ENCODE results near the gene TRIAP1. TPM values are rescaled to one million over a fixed set of nuclear protein-coding genes. Genes with fewer than 3 reads are reported as not detected.

Gene TRIAP1
- total RNA-seq = 10 to 100 TPM; 15.9 to 24.0 (median 21.5) TPM
- 18.8 TPM for total RNA-seq (2013)
- 14.5 to 61.7 (median 25.7) reads per million in 29 experiments for total RNA-seq

- ATAC-seq (replicated peaks in 1 of 4) = peak; percentile 95 to 97 (median 96)
- Mint-ChIP-seq H3K9me3 (no peaks in the 10 kb centered on the region), H3K36me3 (peaks cover 17% of the 10 kb centered on the region), H3K4me3 (peak within 1 kb of the TSS; percentile 97 to 98 (median 98)), H3K4me1 (peaks cover 34 to 44% (median 38%) of the 10 kb centered on the region in 3 donors), H3K27ac (peak within 1 kb of the TSS; percentile 90 to 96), H3K27me3 (no peaks in the 10 kb centered on the region)
- Histone ChIP-seq H3K27me3 (replicated peaks in 1 of 2; ENCODE audit: control insufficient read depth in 2 of 2, extremely low read depth in 1 of 2, insufficient read depth in 2 of 2, low read length in 1 of 2) (no peaks in the 10 kb centered on the region), H3K4me3 (ENCODE audit: control insufficient read depth in 1 of 2, extremely low read depth in 1 of 2, low read length in 1 of 2) (peak within 1 kb of the TSS; percentile 92 to 99), H3K36me3 (ENCODE audit: control insufficient read depth in 2 of 2, extremely low read depth in 1 of 2, insufficient read depth in 1 of 2, low read length in 1 of 2) (peaks cover 2 to 26% of the 10 kb centered on the region in 2 donors), H3K9me3 (no peaks in the 10 kb centered on the region), H3K4me1 (ENCODE audit: control insufficient read depth in 1 of 2, extremely low read depth in 1 of 2, insufficient read depth in 2 of 2, low read length in 2 of 2) (peaks cover 13 to 31% of the 10 kb centered on the region in 2 experiments), H3K27ac (ENCODE audit: low read length) (peak within 1 kb of the TSS; percentile 79)
- under 1% methylated on average over 66 of the region's 73 CpGs for WGBS (ENCODE audit: insufficient coverage)
- ChIA-PET CTCF (interaction anchor here in 1 of 2 donors (0.8 kb wide), 1 partner anchor 135 kb away, joined by 5 read pairs; the partner anchor contains the start of gene POP5), POLR2A (interaction anchor here in 1 of 2 donors (0.5 kb wide), 1 partner anchor 39 kb away, joined by 6 read pairs; no protein-coding TSS in a partner anchor)
- peak; percentile 68 to 94 (median 83) for DNase-seq
These were observed at the start of gene TRIAP1, which contains the start of gene GATC for GRCh38 chr12:120445911-120446843. TSS of gene TRIAP1 (minus strand) at chr12:120446384. CDS start at chr12:120446372, 12 bp downstream. TSS of gene GATC (plus strand) at chr12:120446444. CDS start at chr12:120446481, 37 bp downstream.

DNA sequence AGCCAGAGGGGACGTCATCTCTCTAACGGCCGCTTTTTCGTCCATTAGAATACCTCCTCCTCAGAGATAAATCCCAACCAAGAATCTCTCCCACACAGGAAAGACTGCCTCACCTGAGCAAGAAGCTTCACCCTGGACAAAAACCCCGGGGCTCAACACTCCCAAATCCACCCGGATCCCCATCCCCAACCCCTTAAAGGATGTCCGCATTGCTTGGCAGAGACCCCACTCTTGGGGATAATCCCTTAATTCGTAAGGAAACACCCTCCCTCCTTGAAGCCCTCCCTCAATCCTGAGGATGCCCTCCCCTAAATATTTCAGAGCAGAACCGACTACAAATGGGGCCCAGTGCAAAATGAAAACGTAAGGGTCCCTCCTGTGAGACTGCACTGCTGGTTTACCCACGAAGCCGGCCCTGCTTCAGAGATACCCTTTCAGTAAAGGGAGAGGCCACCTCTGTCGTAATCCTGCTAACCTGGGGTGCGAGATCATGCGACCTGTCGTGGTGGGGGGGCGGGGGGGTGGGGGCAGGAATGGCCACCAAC is 49.1 kb upstream of the TRIAP1 start:
- peaks cover 10% of the 10 kb centered on the region for H3K36me3 Mint-ChIP-seq
- H3K4me1 ChIP-seq (ENCODE audit: control insufficient read depth in 1 of 2, extremely low read depth in 1 of 2, insufficient read depth in 2 of 2, low read length in 2 of 2) = peaks cover 15 to 16% of the 10 kb centered on the region in 2 experiments
- H3K4me3 ChIP-seq (ENCODE audit: control insufficient read depth in 1 of 2, extremely low read depth in 1 of 2, low read length in 1 of 2) = peak overlapping the region; percentile 83 to 97
- no peaks in the 10 kb centered on the region for H3K27me3 ChIP-seq (replicated peaks in 1 of 2; ENCODE audit: control insufficient read depth in 2 of 2, extremely low read depth in 1 of 2, insufficient read depth in 2 of 2, low read length in 1 of 2)
- 63% methylated on average over 12 of the region's 17 CpGs for WGBS (ENCODE audit: insufficient coverage)
- H3K27ac ChIP-seq (ENCODE audit: low read length) = peak overlapping the region; percentile 63
- no peaks in the 10 kb centered on the region for H3K27me3 Mint-ChIP-seq
- peak overlapping the region; percentile 21 to 68 for H3K27ac Mint-ChIP-seq
- ChIA-PET CTCF (interaction anchor here in 1 of 2 donors (0.6 to 1.6 kb wide), 3 partner anchors 26 to 169 kb away, joined by 3 to 9 read pairs (median 5); partner anchors contain the start of gene SRSF9), POLR2A (interaction anchor here (0.5 to 2.1 kb wide), 6 partner anchors 10 to 294 kb away, joined by 3 to 6 read pairs (median 3); partner anchors contain the start of genes COQ5 (in 1 of the 2) and RPLP0 (in 1 of the 2))
- peaks cover 0 to 6% of the 10 kb centered on the region in 2 donors for H3K36me3 ChIP-seq (ENCODE audit: control insufficient read depth in 2 of 2, extremely low read depth in 1 of 2, insufficient read depth in 1 of 2, low read length in 1 of 2)
- ATAC-seq (replicated peaks in 1 of 4) (peak in 3 of 4 experiments; percentile 1 to 3 (median 1)), DNase-seq (peak in 2 of 35 experiments; percentile 3 to 4)
- peaks cover 24 to 33% (median 25%) of the 10 kb centered on the region in 3 donors for H3K4me1 Mint-ChIP-seq
- H3K9me3 ChIP-seq = no peaks in the 10 kb centered on the region
- H3K4me3 Mint-ChIP-seq = peak overlapping the region; percentile 88 to 96 (median 91)
- H3K9me3 Mint-ChIP-seq = no peaks in the 10 kb centered on the region

GRCh38 chr12:120490833-120491512 is 44.8 kb upstream of the TRIAP1 start:
- Mint-ChIP-seq H3K9me3 (no peaks in the 10 kb centered on the region), H3K36me3 (no peaks in the 10 kb centered on the region), H3K4me3 (no peak overlapping the region), H3K27me3 (no peaks in the 10 kb centered on the region), H3K4me1 (peaks cover 5 to 10% (median 10%) of the 10 kb centered on the region in 3 donors), H3K27ac (no peak overlapping the region)
- Histone ChIP-seq H3K27me3 (replicated peaks in 1 of 2; ENCODE audit: control insufficient read depth in 2 of 2, extremely low read depth in 1 of 2, insufficient read depth in 2 of 2, low read length in 1 of 2) (no peaks in the 10 kb centered on the region), H3K36me3 (ENCODE audit: control insufficient read depth in 2 of 2, extremely low read depth in 1 of 2, insufficient read depth in 1 of 2, low read length in 1 of 2) (no peaks in the 10 kb centered on the region), H3K27ac (ENCODE audit: low read length) (no peak overlapping the region), H3K4me3 (ENCODE audit: control insufficient read depth in 1 of 2, extremely low read depth in 1 of 2, low read length in 1 of 2) (no peak overlapping the region), H3K9me3 (no peaks in the 10 kb centered on the region), H3K4me1 (ENCODE audit: control insufficient read depth in 1 of 2, extremely low read depth in 1 of 2, insufficient read depth in 2 of 2, low read length in 2 of 2) (peaks cover 4 to 6% of the 10 kb centered on the region in 2 experiments)
- ChIA-PET POLR2A (interaction anchor here in 1 of 2 donors (0.6 kb wide), 1 partner anchor 538 kb away, joined by 3 read pairs; no protein-coding TSS in a partner anchor), CTCF (interaction anchor here in 1 of 2 donors (0.6 kb wide), 1 partner anchor 619 kb away, joined by 3 read pairs; no protein-coding TSS in a partner anchor)
- no peak for ATAC-seq (replicated peaks in 1 of 4)
- no peak for DNase-seq
- WGBS (ENCODE audit: insufficient coverage) = no CpG with 5 or more reads among the region's 2 CpGs

GRCh38 chr12:120490325-120490724 is 44.1 kb upstream of the TRIAP1 start:
- no CpG with 5 or more reads among the region's 5 CpGs for WGBS (ENCODE audit: insufficient coverage)
- Mint-ChIP-seq H3K36me3 (no peaks in the 10 kb centered on the region), H3K27ac (no peak overlapping the region), H3K4me1 (peaks cover 0 to 7% (median 6%) of the 10 kb centered on the region in 3 donors), H3K4me3 (no peak overlapping the region), H3K9me3 (no peaks in the 10 kb centered on the region), H3K27me3 (no peaks in the 10 kb centered on the region)
- CTCF ChIA-PET = no interaction called here
- POLR2A ChIA-PET = no interaction called here
- no peak overlapping the region for H3K4me3 ChIP-seq (ENCODE audit: control insufficient read depth in 1 of 2, extremely low read depth in 1 of 2, low read length in 1 of 2)
- no peak overlapping the region for H3K27ac ChIP-seq (ENCODE audit: low read length)
- DNase-seq = no peak
- ATAC-seq (replicated peaks in 1 of 4) = no peak
- no peaks in the 10 kb centered on the region for H3K36me3 ChIP-seq (ENCODE audit: control insufficient read depth in 2 of 2, extremely low read depth in 1 of 2, insufficient read depth in 1 of 2, low read length in 1 of 2)
- H3K9me3 ChIP-seq = no peaks in the 10 kb centered on the region
- H3K27me3 ChIP-seq (replicated peaks in 1 of 2; ENCODE audit: control insufficient read depth in 2 of 2, extremely low read depth in 1 of 2, insufficient read depth in 2 of 2, low read length in 1 of 2) = no peaks in the 10 kb centered on the region
- peaks cover 4 to 5% of the 10 kb centered on the region in 2 experiments for H3K4me1 ChIP-seq (ENCODE audit: control insufficient read depth in 1 of 2, extremely low read depth in 1 of 2, insufficient read depth in 2 of 2, low read length in 2 of 2)

DNA sequence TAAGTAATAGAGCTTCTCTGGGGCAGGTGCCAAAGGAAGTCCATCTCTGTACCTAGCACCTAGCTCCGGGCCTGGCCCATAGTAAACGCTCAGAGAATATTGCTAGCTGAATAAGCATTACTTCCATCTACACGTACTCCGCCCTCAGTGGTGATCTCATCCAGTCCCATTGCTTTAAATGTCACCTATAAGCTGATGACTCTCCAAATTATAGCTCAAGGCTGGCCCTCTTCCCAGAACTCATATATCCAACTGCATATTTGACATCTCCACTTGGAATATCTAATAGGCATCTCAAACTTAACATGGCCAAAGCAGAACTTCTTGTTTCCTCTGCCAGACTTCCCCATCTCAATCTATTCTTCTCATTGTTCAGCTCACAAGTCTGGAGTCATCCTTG is 42.8 kb upstream of the TRIAP1 start:
- H3K36me3 Mint-ChIP-seq = no peaks in the 10 kb centered on the region
- Histone ChIP-seq H3K4me3 (ENCODE audit: control insufficient read depth in 1 of 2, extremely low read depth in 1 of 2, low read length in 1 of 2) (no peak overlapping the region), H3K27ac (ENCODE audit: low read length) (no peak overlapping the region), H3K9me3 (no peaks in the 10 kb centered on the region), H3K27me3 (replicated peaks in 1 of 2; ENCODE audit: control insufficient read depth in 2 of 2, extremely low read depth in 1 of 2, insufficient read depth in 2 of 2, low read length in 1 of 2) (no peaks in the 10 kb centered on the region), H3K4me1 (ENCODE audit: control insufficient read depth in 1 of 2, extremely low read depth in 1 of 2, insufficient read depth in 2 of 2, low read length in 2 of 2) (no peaks in the 10 kb centered on the region), H3K36me3 (ENCODE audit: control insufficient read depth in 2 of 2, extremely low read depth in 1 of 2, insufficient read depth in 1 of 2, low read length in 1 of 2) (no peaks in the 10 kb centered on the region)
- no peaks in the 10 kb centered on the region for H3K4me1 Mint-ChIP-seq
- no peaks in the 10 kb centered on the region for H3K27me3 Mint-ChIP-seq
- ATAC-seq (replicated peaks in 1 of 4) (no peak), DNase-seq (no peak)
- CTCF ChIA-PET = no interaction called here
- H3K27ac Mint-ChIP-seq = no peak overlapping the region
- 98% methylated on average over 4 of the region's 4 CpGs for WGBS (ENCODE audit: insufficient coverage)
- H3K4me3 Mint-ChIP-seq = no peak overlapping the region
- POLR2A ChIA-PET = no interaction called here
- no peaks in the 10 kb centered on the region for H3K9me3 Mint-ChIP-seq

Data from T-cell (primary cell).